KMS-11 (cell line): Measurements from ENCODE around the gene LRRK1.

Experiments
- H2AFZ ChIP-seq: fragments of 200-600 bp; sonication (generic); 2 replicates; pipeline ENCODE4 v1.6.1; 2016; ENCODE audit warnings: antibody characterized with exemption, mixed run types, low read depth
- H3K27ac ChIP-seq: fragments of 200-600 bp; sonication (generic); 2 replicates; pipeline ENCODE4 v1.6.1; 2016; ENCODE audit warnings: mild to moderate bottlenecking, mixed run types
- H3K27me3 ChIP-seq: fragments of 200-600 bp; sonication (generic); 2 replicates; pipeline ENCODE4 v1.6.1; 2017; ENCODE audit warnings: mild to moderate bottlenecking, low read depth, mixed run types, moderate library complexity; ENCODE audit not compliant: insufficient read depth
- H3K36me3 ChIP-seq: fragments of 200-600 bp; sonication (generic); 2 replicates; pipeline ENCODE4 v1.6.1; 2017; ENCODE audit warnings: mild to moderate bottlenecking, mixed run types; ENCODE audit not compliant: insufficient read depth
- H3K4me1 ChIP-seq: fragments of 200-600 bp; sonication (generic); 2 replicates; pipeline ENCODE4 v1.6.1; 2016; ENCODE audit warnings: mild to moderate bottlenecking, low read depth, mixed run types; ENCODE audit not compliant: poor library complexity, severe bottlenecking
- H3K4me2 ChIP-seq: fragments of 200-600 bp; sonication (generic); 2 replicates; pipeline ENCODE4 v1.7.0; 2016; ENCODE audit warnings: mild to moderate bottlenecking, mixed run types
- H3K4me3 ChIP-seq: fragments of 200-600 bp; sonication (generic); IDR thresholded peaks from 2 replicates; pipeline ENCODE4 v1.6.1; 2017; ENCODE audit warnings: low read depth, low read length, mixed read lengths; ENCODE audit not compliant: insufficient read depth
- H3K79me2 ChIP-seq: fragments of 200-600 bp; sonication (generic); 2 replicates; pipeline ENCODE4 v1.6.1; 2016; ENCODE audit warnings: low read depth, mixed run types; ENCODE audit not compliant: insufficient read depth
- H3K9ac ChIP-seq: fragments of 200-600 bp; sonication (generic); 2 replicates; pipeline ENCODE4 v1.6.1; 2016; ENCODE audit warnings: mild to moderate bottlenecking, mixed run types
- H4K20me1 ChIP-seq: fragments of 200-600 bp; sonication (generic); 2 replicates; pipeline ENCODE4 v1.6.1; 2016; ENCODE audit warnings: mild to moderate bottlenecking, mixed run types; ENCODE audit not compliant: insufficient read depth
- CTCF ChIP-seq: fragments of 200-600 bp; sonication (generic); conservative IDR thresholded peaks from 2 replicates; pipeline ENCODE4 v1.6.1; 2017; ENCODE audit warnings: low read depth, mild to moderate bottlenecking, antibody characterized with exemption, low read length, moderate library complexity, mixed read lengths

Gene LRRK1

GRCh38 chr15:101028321-101028720 lies 109.2 kb downstream of the LRRK1 start:
- Histone ChIP-seq H3K36me3 (no peaks in the 10 kb centered on the region), H3K27ac (no peak overlapping the region), H2AFZ (no peak overlapping the region), H3K4me2 (no peak overlapping the region), H3K9ac (no peak overlapping the region), H3K4me3 (no peak overlapping the region), H4K20me1 (no peaks in the 10 kb centered on the region), H3K4me1 (peaks cover 14% of the 10 kb centered on the region), H3K79me2 (no peaks in the 10 kb centered on the region), H3K27me3 (no peaks in the 10 kb centered on the region)
- no peak for TF ChIP-seq CTCF

GRCh38 chr15:101028772-101029438 lies 109.7 kb downstream of the LRRK1 start:
- Histone ChIP-seq H3K9ac (no peak overlapping the region), H3K27ac (no peak overlapping the region), H3K36me3 (no peaks in the 10 kb centered on the region), H3K4me1 (peaks cover 8% of the 10 kb centered on the region), H4K20me1 (no peaks in the 10 kb centered on the region), H3K4me2 (no peak overlapping the region), H2AFZ (no peak overlapping the region), H3K4me3 (no peak overlapping the region), H3K79me2 (no peaks in the 10 kb centered on the region), H3K27me3 (no peaks in the 10 kb centered on the region)
- no peak for TF ChIP-seq CTCF

GRCh38 chr15:101029971-101030661 lies 111.0 kb downstream of the LRRK1 start:
- H3K79me2 ChIP-seq = no peaks in the 10 kb centered on the region
- H3K27me3 ChIP-seq = no peaks in the 10 kb centered on the region
- no peak overlapping the region for H3K4me2 ChIP-seq
- H3K36me3 ChIP-seq = no peaks in the 10 kb centered on the region
- no peak overlapping the region for H3K9ac ChIP-seq
- no peak overlapping the region for H2AFZ ChIP-seq
- TF ChIP-seq CTCF = no peak
- no peak overlapping the region for H3K27ac ChIP-seq
- peaks cover 5% of the 10 kb centered on the region for H3K4me1 ChIP-seq
- H4K20me1 ChIP-seq = no peaks in the 10 kb centered on the region
- H3K4me3 ChIP-seq = no peak overlapping the region

GRCh38 chr15:101031213-101031612 lies 112.1 kb downstream of the LRRK1 start:
- Histone ChIP-seq H3K27me3 (no peaks in the 10 kb centered on the region), H2AFZ (no peak overlapping the region), H3K27ac (no peak overlapping the region), H3K36me3 (no peaks in the 10 kb centered on the region), H3K79me2 (no peaks in the 10 kb centered on the region), H3K9ac (no peak overlapping the region), H3K4me3 (no peak overlapping the region), H4K20me1 (no peaks in the 10 kb centered on the region), H3K4me2 (no peak overlapping the region), H3K4me1 (peaks cover 11% of the 10 kb centered on the region)
- no peak for TF ChIP-seq CTCF
